Smooth muscle cell (in vitro differentiated cells): ENCODE results near the gene RRAGD. TPM values are rescaled to one million over a fixed set of nuclear protein-coding genes. Genes with fewer than 3 reads are reported as not detected.

Experiments used
- DNase-seq: peaks from one replicate; lab custom pipeline; 2025; ENCODE audit not compliant: unreplicated experiment; lab: John Stamatoyannopoulos, UW
- H2AFZ ChIP-seq: fragments of 200-600 bp; sonication (generic); 2 replicates; pipeline ENCODE4 v1.6.0; 2016; ENCODE audit warnings: antibody characterized with exemption, low read depth, mild to moderate bottlenecking
- H3F3A ChIP-seq: fragments of 200-600 bp; sonication (generic); 2 replicates; pipeline ENCODE4 v1.6.0; 2017; ENCODE audit warnings: antibody characterized with exemption, low read depth
- H3K27ac ChIP-seq: fragments of 200-600 bp; sonication (generic); 2 replicates; pipeline ENCODE4 v1.5.1; 2016; ENCODE audit warnings: low read depth, mild to moderate bottlenecking
- H3K27me3 ChIP-seq: fragments of 200-600 bp; sonication (generic); 2 replicates; pipeline ENCODE4 v1.6.1; 2016; ENCODE audit warnings: low read depth, mild to moderate bottlenecking
- H3K36me3 ChIP-seq: fragments of 200-600 bp; sonication (generic); 2 replicates; pipeline ENCODE4 v1.5.1; 2016; ENCODE audit warnings: low read depth
- H3K4me1 ChIP-seq: fragments of 200-600 bp; sonication (generic); 2 replicates; pipeline ENCODE4 v1.5.1; 2016; ENCODE audit warnings: low read depth
- H3K4me2 ChIP-seq: fragments of 200-600 bp; sonication (generic); 2 replicates; pipeline ENCODE4 v1.6.0; 2016; ENCODE audit warnings: mild to moderate bottlenecking
- H3K4me3 ChIP-seq: fragments of 200-600 bp; sonication (generic); 2 replicates; pipeline ENCODE4 v1.5.1; 2016; ENCODE audit warnings: mild to moderate bottlenecking
- H3K79me2 ChIP-seq: fragments of 200-600 bp; sonication (generic); 2 replicates; pipeline ENCODE4 v1.6.0; 2016; ENCODE audit warnings: low read depth, mild to moderate bottlenecking
- H3K9ac ChIP-seq: fragments of 200-600 bp; sonication (generic); 2 replicates; pipeline ENCODE4 v1.6.0; 2016; ENCODE audit warnings: low read depth
- H3K9me3 ChIP-seq: fragments of 200-600 bp; sonication (generic); replicated peaks from 2 replicates; pipeline ENCODE4 v1.5.1; 2016; ENCODE audit warnings: low read depth
- H4K20me1 ChIP-seq: fragments of 200-600 bp; sonication (generic); 2 replicates; pipeline ENCODE4 v1.6.0; 2016; ENCODE audit warnings: low read depth
- CTCF ChIP-seq: fragments of 200-600 bp; sonication (generic); IDR thresholded peaks from 2 replicates; pipeline ENCODE4 v1.5.1; 2017; ENCODE audit warnings: borderline replicate concordance, mild to moderate bottlenecking, antibody characterized with exemption; ENCODE audit not compliant: insufficient read depth, poor library complexity, severe bottlenecking
- WGBS: methylation state at CpG from one replicate; pipeline ENCODE4 v1.1.7; 2016; ENCODE audit warnings: low lambda C conversion rate; 5-methylcytosine and 5-hydroxymethylcytosine counted together
- polyA plus RNA-seq: library from polyadenylated mRNA; unstranded; fragments of >200 nt; fragmentation: Nextera tagmentation; extraction: Ambion mirVana; gene quantifications from 2 replicates; pipeline ENCODE4 v1.2.1, GENCODE V29; 2016
- total RNA-seq: library from RNA; depleted of rRNA; stranded (reverse); fragments of >200 nt; gene quantifications from 2 replicates; pipeline ENCODE4 v1.2.3, GENCODE V29; 2014

The RRAGD gene
- total and polyA plus RNA-seq, 2 experiments from 2014 or later: 1.9 to 3.5 TPM

GRCh38 chr6:89317067-89317466, 95.0 kb downstream of the RRAGD start:
- Histone ChIP-seq H3K9me3 (no peaks in the 10 kb centered on the region), H3F3A (peaks cover 4% of the 10 kb centered on the region)

GRCh38 chr6:89315249-89315885, 96.7 kb downstream of the RRAGD start, which contains the start of gene GABRR2:
Gene GABRR2, minus strand, starts transcription at chr6:89315299. Its CDS starts 134 bp downstream, at chr6:89315165.
- Histone ChIP-seq H3K4me1 (peaks cover 24% of the 10 kb centered on the region), H3K79me2 (no peaks in the 10 kb centered on the region), H3K36me3 (no peaks in the 10 kb centered on the region), H3K9ac (no peak within 1 kb of the TSS), H4K20me1 (peaks cover 40% of the 10 kb centered on the region), H3K27ac (no peak within 1 kb of the TSS), H3K4me2 (no peak within 1 kb of the TSS), H3K9me3 (no peaks in the 10 kb centered on the region), H3F3A (peaks cover 12% of the 10 kb centered on the region), H2AFZ (no peak within 1 kb of the TSS), H3K4me3 (no peak within 1 kb of the TSS), H3K27me3 (no peaks in the 10 kb centered on the region)
- no peak for DNase-seq
- WGBS: 96% methylated on average over 6 of the region's 6 CpGs
- TF ChIP-seq CTCF: no peak

More at GRCh38 chr6:89317067-89317466, 95.0 kb downstream of the RRAGD start:
- H2AFZ ChIP-seq: no peak overlapping the region
- H3K4me3 ChIP-seq: no peak overlapping the region
- H3K27ac ChIP-seq: no peak overlapping the region
- H4K20me1 ChIP-seq: peaks cover 36% of the 10 kb centered on the region
- H3K27me3 ChIP-seq: no peaks in the 10 kb centered on the region
- no peaks in the 10 kb centered on the region for H3K36me3 ChIP-seq
- no peak for TF ChIP-seq CTCF
- no peaks in the 10 kb centered on the region for H3K79me2 ChIP-seq
- no peak overlapping the region for H3K4me2 ChIP-seq
- peaks cover 14% of the 10 kb centered on the region for H3K4me1 ChIP-seq
- no peak for DNase-seq
- H3K9ac ChIP-seq: no peak overlapping the region

- Histone ChIP-seq H3K9me3 (no peaks in the 10 kb centered on the region), H3K4me3 (no peak overlapping the region), H3F3A (peaks cover 12% of the 10 kb centered on the region), H3K4me1 (peaks cover 24% of the 10 kb centered on the region), H3K27ac (no peak overlapping the region), H4K20me1 (peaks cover 33% of the 10 kb centered on the region), H3K4me2 (no peak overlapping the region), H3K36me3 (no peaks in the 10 kb centered on the region), H3K27me3 (peaks cover 6% of the 10 kb centered on the region), H2AFZ (no peak overlapping the region), H3K79me2 (no peaks in the 10 kb centered on the region), H3K9ac (no peak overlapping the region)
- no peak for DNase-seq
- WGBS: over 99% methylated on average over 7 of the region's 7 CpGs
- no peak for TF ChIP-seq CTCF
Measured at GRCh38 chr6:89314692-89315091, 97.4 kb downstream of the RRAGD start.

Other genes starting within 250 kb of the RRAGD start
- 0.22 TPM in 1 of 2 replicates, not detected in the other for gene GABRR1, start 194.9 kb downstream of the RRAGD start, total RNA-seq
- gene GABRR1, start 194.9 kb downstream of the RRAGD start, polyA plus RNA-seq: not detected in 2 replicates
- 0.49 and 3.2 TPM in 2 replicates for gene GABRR2, start 97.0 kb downstream of the RRAGD start, total RNA-seq
- gene GABRR2, start 97.0 kb downstream of the RRAGD start, polyA plus RNA-seq: 0.24 and 0.50 TPM in 2 replicates
- 130 and 131 TPM in 2 replicates for gene UBE2J1, start 59.6 kb downstream of the RRAGD start, total RNA-seq
- 65.7 and 85.5 TPM in 2 replicates for gene UBE2J1, start 59.6 kb downstream of the RRAGD start, polyA plus RNA-seq
- 10.7 and 24.2 TPM in 2 replicates for gene ANKRD6, start 20.9 kb upstream of the RRAGD start, total RNA-seq
- gene ANKRD6, start 20.9 kb upstream of the RRAGD start, polyA plus RNA-seq: 5.2 and 9.0 TPM in 2 replicates
- 17.9 and 21.9 TPM in 2 replicates for gene LYRM2, start 226.5 kb upstream of the RRAGD start, total RNA-seq
- gene LYRM2, start 226.5 kb upstream of the RRAGD start, polyA plus RNA-seq: 35.5 and 37.0 TPM in 2 replicates